Measurements from ENCODE around the gene LRPAP1. TPM values are rescaled to one million over a fixed set of nuclear protein-coding genes. Genes with fewer than 3 reads are reported as not detected.

The LRPAP1 gene
- total RNA-seq, 2 donors from 2014 or later, result 44.9 to 48.7 TPM

- Mint-ChIP-seq H3K27ac (no peak overlapping the region), H3K36me3 (no peaks in the 10 kb centered on the region), H3K9me3 (no peaks in the 10 kb centered on the region)
- ATAC-seq, result no peak
- no peak for DNase-seq (ENCODE audit: low spot score in 2 of 2)
Observed at GRCh38 chr4:3477750-3478430, 54.3 kb downstream of the LRPAP1 start.

- no peak for DNase-seq (ENCODE audit: low spot score in 2 of 2)
- no peak overlapping the region for H3K27ac Mint-ChIP-seq
- no peak for ATAC-seq
- H3K36me3 Mint-ChIP-seq, result no peaks in the 10 kb centered on the region
- no peaks in the 10 kb centered on the region for H3K9me3 Mint-ChIP-seq
Observed at GRCh38 chr4:3476936-3477749, 55.1 kb downstream of the LRPAP1 start.

- H3K9me3 Mint-ChIP-seq, result no peaks in the 10 kb centered on the region
- no peaks in the 10 kb centered on the region for H3K36me3 Mint-ChIP-seq
- no peak for DNase-seq (ENCODE audit: low spot score in 2 of 2)
Observed at GRCh38 chr4:3476341-3476747, 55.9 kb downstream of the LRPAP1 start.

GRCh38 chr4:3475713-3476260, 56.4 kb downstream of the LRPAP1 start:
- H3K27ac Mint-ChIP-seq, result no peak overlapping the region
- H3K36me3 Mint-ChIP-seq, result no peaks in the 10 kb centered on the region
- DNase-seq (ENCODE audit: low spot score in 2 of 2), result no peak
- no peak for ATAC-seq
- no peaks in the 10 kb centered on the region for H3K9me3 Mint-ChIP-seq

More at GRCh38 chr4:3476341-3476747, 55.9 kb downstream of the LRPAP1 start:
- ATAC-seq, result no peak
- H3K27ac Mint-ChIP-seq, result no peak overlapping the region

GRCh38 chr4:3475041-3475712, 57.0 kb downstream of the LRPAP1 start:
- Mint-ChIP-seq H3K27ac (no peak overlapping the region), H3K36me3 (no peaks in the 10 kb centered on the region), H3K9me3 (no peaks in the 10 kb centered on the region)
- ATAC-seq, result no peak
- no peak for DNase-seq (ENCODE audit: low spot score in 2 of 2)

- Mint-ChIP-seq H3K36me3 (no peaks in the 10 kb centered on the region), H3K9me3 (no peaks in the 10 kb centered on the region), H3K27ac (no peak overlapping the region)
- ATAC-seq (no peak), DNase-seq (ENCODE audit: low spot score in 2 of 2) (no peak)
Observed at GRCh38 chr4:3473996-3474765, 58.0 kb downstream of the LRPAP1 start.

GRCh38 chr4:3473181-3473950, 58.9 kb downstream of the LRPAP1 start:
- H3K27ac Mint-ChIP-seq, result no peak overlapping the region

GRCh38 chr4:3472411-3473141, 59.6 kb downstream of the LRPAP1 start:
- no peaks in the 10 kb centered on the region for H3K9me3 Mint-ChIP-seq
- no peak overlapping the region for H3K27ac Mint-ChIP-seq
- no peaks in the 10 kb centered on the region for H3K36me3 Mint-ChIP-seq
- ATAC-seq (no peak), DNase-seq (ENCODE audit: low spot score in 2 of 2) (no peak)

More at GRCh38 chr4:3473181-3473950, 58.9 kb downstream of the LRPAP1 start:
- H3K36me3 Mint-ChIP-seq, result no peaks in the 10 kb centered on the region
- H3K9me3 Mint-ChIP-seq, result no peaks in the 10 kb centered on the region
- ATAC-seq (no peak), DNase-seq (ENCODE audit: low spot score in 2 of 2) (no peak)

- H3K9me3 Mint-ChIP-seq, result no peaks in the 10 kb centered on the region
- ATAC-seq (no peak), DNase-seq (ENCODE audit: low spot score in 2 of 2) (no peak)
- no peak overlapping the region for H3K27ac Mint-ChIP-seq
- no peaks in the 10 kb centered on the region for H3K36me3 Mint-ChIP-seq
Observed at GRCh38 chr4:3471886-3472285, 60.3 kb downstream of the LRPAP1 start.

- DNase-seq (ENCODE audit: low spot score in 2 of 2) (no peak), ATAC-seq (no peak)
- Mint-ChIP-seq H3K27ac (no peak overlapping the region), H3K36me3 (no peaks in the 10 kb centered on the region), H3K9me3 (no peaks in the 10 kb centered on the region)
Observed at GRCh38 chr4:3471098-3471760, 61.0 kb downstream of the LRPAP1 start.

- ATAC-seq (no peak), DNase-seq (ENCODE audit: low spot score in 2 of 2) (no peak)
- Mint-ChIP-seq H3K36me3 (no peaks in the 10 kb centered on the region), H3K9me3 (no peaks in the 10 kb centered on the region), H3K27ac (peak overlapping the region in 1 of 2 donors; percentile 60)
Observed at GRCh38 chr4:3470244-3471097, 61.8 kb downstream of the LRPAP1 start.

- Mint-ChIP-seq H3K9me3 (no peaks in the 10 kb centered on the region), H3K27ac (no peak overlapping the region), H3K36me3 (no peaks in the 10 kb centered on the region)
- ATAC-seq, result no peak
- DNase-seq (ENCODE audit: low spot score in 2 of 2), result no peak
Observed at GRCh38 chr4:3469386-3470243, 62.6 kb downstream of the LRPAP1 start.

- Mint-ChIP-seq H3K36me3 (no peaks in the 10 kb centered on the region), H3K9me3 (no peaks in the 10 kb centered on the region), H3K27ac (no peak overlapping the region)
- DNase-seq (ENCODE audit: low spot score in 2 of 2) (no peak), ATAC-seq (no peak)
Observed at GRCh38 chr4:3468804-3469203, 63.4 kb downstream of the LRPAP1 start.
